ENCODE measurements around the gene MYZAP.

GRCh38 chr15:57718309-57718708, 126.6 kb downstream of the MYZAP start:
- TF ChIP-seq CTCF (IDR thresholded peaks at IDR 0.05; ENCODE audit: borderline replicate concordance, extremely low read depth, low read length, poor library complexity, severe bottlenecking) (no peak), EZH2 (IDR thresholded peaks at IDR 0.05; ENCODE audit: borderline replicate concordance, low read depth, low read length, severe bottlenecking) (no peak)
